Stomach (tissue), 4 donors: ENCODE measurements around the gene CRTC1.

Experiments
- CTCF ChIP-seq, 7 experiments: fragments of 450-650 bp in 4 of 7; fragments of 200-600 bp in 3 of 7; sonication (generic) in 3 of 7; IDR thresholded peaks; one replicate each; pipeline ENCODE4 v1.5.1; 2016 to 2019; ENCODE audit warnings: antibody characterized with exemption in 7 of 7, control low read depth in 2 of 7, mild to moderate bottlenecking in 1 of 7
- POLR2A ChIP-seq, 4 donors: fragments of 450-650 bp; IDR thresholded peaks; one replicate each; pipeline ENCODE4 v1.6.1; 2016; ENCODE audit warnings: antibody characterized with exemption in 4 of 4, control low read depth in 2 of 4, mild to moderate bottlenecking in 1 of 4, moderate library complexity in 1 of 4
- POLR2AphosphoS5 ChIP-seq, 3 donors: sonication (generic); formaldehyde crosslinking; IDR thresholded peaks; one replicate each; pipeline ENCODE4 v1.6.1; 2016; ENCODE audit warnings: antibody characterized with exemption in 3 of 3

DNA sequence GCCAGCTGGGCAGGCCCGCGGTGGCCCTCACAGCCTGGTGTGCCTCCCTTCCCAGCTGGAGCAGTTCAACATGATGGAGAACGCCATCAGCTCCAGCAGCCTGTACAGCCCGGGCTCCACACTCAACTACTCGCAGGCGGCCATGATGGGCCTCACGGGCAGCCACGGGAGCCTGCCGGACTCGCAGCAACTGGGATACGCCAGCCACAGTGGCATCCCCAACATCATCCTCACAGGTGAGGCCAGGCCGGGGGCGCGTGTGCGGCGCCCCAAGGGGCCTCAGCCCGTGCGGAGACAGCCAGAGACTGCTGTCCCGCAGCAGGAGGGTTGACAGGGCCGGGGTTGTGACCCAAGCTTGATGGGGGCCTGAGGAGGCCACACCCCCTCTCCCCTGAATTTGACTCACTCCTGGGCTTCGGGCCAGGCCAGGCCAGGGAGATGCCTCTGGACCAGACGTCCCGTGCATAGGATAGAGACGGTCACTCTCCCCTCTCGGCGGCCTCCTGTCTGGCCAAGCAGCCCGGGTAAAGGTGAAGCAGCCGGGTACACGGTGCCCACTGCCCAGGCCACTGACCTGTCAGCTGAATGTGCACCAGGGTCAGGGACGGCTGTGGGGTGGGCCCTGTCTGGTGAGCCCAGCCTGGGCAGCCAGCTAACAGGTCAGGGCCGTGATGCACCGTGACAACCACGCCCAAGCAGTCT is 92.3 kb downstream of the CRTC1 start:
- TF ChIP-seq CTCF (IDR thresholded peaks at IDR 0.05) (no peak), POLR2A (IDR thresholded peaks at IDR 0.05) (no peak), POLR2AphosphoS5 (IDR thresholded peaks at IDR 0.05) (no peak)
